Measurements from ENCODE around the gene NME9.

The NME9 gene

DNA sequence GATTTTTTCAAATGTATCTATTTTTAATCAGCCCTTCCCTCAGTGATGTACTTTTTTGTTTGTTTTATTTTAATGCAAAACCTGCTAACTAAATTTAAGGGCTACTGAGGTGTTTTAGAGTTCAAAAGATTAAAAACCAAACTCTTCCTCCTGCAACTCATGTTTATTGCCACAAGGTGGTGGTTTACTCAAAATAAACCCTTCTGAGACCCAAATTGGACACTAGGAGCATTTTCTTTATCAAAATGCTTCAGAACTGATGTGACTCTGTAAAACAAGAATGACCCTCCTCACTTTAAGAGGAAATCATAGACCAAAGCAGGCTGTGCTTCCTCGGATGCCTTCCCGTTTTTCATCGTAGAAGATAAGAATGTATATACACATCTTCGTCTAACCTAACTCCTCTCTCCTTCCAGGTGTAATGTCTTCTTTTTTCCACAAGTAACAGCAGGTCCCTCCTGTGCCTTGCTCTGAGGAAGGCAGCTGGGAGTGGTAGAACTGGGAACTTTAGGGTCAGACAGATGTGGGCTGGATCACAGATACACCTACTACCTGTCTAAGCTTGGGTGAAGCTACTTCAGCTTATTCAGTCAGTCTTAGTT lies 2.9 kb upstream of the NME9 start:
- no peak for DNase-seq (ENCODE audit: low read depth)

- no peak for DNase-seq (ENCODE audit: low read depth)
Measured at GRCh38 chr3:138331143-138331894, 1.7 kb upstream of the NME9 start.

GRCh38 chr3:138329984-138330293 lies 288 bp upstream of the NME9 start:
- DNase-seq (ENCODE audit: low read depth), result no peak

DNA sequence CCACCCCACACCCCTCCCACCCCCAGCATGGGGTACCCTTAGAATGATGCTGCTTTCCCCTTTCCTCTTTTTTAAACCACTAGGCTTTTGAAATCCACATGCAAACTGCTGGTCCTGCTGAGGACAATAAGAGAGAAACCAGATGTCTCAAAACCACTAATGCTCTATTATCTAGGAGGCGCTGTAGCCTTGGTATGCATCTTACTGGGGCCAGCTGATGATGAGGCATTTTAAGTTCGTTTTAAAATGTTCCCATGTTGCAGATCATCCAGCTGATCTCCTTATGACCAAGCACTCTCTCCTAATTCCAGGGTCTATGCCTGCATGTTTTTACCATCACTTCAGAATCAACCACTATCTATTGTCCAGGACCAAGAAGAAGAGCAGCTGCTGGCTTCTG lies 1.3 kb downstream of the NME9 start:
- no peak for DNase-seq (ENCODE audit: low read depth)

DNA sequence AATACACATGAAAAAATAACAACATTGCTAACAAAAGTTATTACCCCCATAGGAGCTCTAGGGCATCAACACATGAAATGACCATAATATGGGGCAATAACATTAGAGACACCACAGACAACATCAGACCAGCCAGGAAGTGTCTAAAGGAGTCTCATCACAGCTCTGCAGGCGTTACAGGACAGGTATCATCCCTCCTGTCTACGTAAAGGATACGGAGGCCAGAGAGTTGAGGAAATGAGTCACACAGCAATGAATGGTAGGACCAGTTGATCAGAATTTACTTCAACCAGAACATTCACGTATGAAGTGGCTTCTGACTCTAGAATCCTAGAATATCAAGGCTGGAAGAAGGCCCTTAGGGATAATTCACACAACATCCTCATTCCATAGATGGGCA lies 1.8 kb downstream of the NME9 start:
- DNase-seq (ENCODE audit: low read depth), result no peak

- DNase-seq (ENCODE audit: low read depth), result no peak
Measured at GRCh38 chr3:138326866-138327595, 2.6 kb downstream of the NME9 start.

- no peak for DNase-seq (ENCODE audit: low read depth)
Measured at GRCh38 chr3:138325990-138326389, 3.7 kb downstream of the NME9 start.

GRCh38 chr3:138323971-138324370 lies 5.7 kb downstream of the NME9 start:
- DNase-seq (ENCODE audit: low read depth), result no peak

DNA sequence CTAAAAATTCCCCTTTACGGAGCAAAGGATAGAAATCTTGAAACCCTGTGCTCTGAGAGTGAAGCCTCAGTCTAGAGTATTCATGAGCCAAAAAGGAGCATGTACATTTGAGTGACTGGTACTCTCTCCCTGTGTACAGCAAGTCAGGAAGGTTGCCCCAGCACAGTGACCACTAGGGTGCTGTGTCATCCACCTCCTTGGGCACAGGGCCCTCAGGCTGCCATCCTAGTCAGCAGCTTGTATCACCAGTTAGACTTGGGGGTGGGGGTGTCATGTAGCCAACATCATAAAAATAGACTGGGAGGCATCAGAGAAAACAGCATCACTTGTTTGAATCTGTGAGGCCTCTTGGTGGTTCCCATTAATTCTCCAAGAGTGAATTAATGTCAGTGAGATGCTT lies 12.0 kb downstream of the NME9 start:
- no peak for DNase-seq (ENCODE audit: low read depth)

GRCh38 chr3:138314751-138315150 lies 14.9 kb downstream of the NME9 start:
- no peak for DNase-seq (ENCODE audit: low read depth)

GRCh38 chr3:138310494-138310893 lies 19.2 kb downstream of the NME9 start:
- DNase-seq (ENCODE audit: low read depth), result no peak

GRCh38 chr3:138308783-138309182 lies 20.9 kb downstream of the NME9 start:
- DNase-seq (ENCODE audit: low read depth), result no peak

DNA sequence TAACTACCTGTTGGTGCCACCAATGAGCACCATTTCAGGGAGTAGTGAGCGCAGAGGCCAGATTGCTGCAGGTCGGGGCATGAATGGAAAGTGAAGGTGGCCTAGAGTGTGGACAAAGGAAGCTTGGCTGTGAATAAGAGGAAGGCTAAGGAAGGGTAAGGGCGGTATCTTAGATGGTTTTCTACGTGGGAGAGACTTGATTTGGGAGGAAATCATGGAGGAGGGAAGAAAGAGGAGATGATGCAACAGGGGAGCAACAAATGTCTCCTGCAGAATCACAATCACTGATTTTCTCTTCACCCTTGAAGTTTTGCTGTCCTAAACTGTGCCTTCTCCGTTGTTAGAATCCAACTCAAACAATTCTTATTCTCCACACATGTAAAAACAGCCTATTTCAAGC lies 21.8 kb downstream of the NME9 start:
- DNase-seq (ENCODE audit: low read depth), result no peak

DNA sequence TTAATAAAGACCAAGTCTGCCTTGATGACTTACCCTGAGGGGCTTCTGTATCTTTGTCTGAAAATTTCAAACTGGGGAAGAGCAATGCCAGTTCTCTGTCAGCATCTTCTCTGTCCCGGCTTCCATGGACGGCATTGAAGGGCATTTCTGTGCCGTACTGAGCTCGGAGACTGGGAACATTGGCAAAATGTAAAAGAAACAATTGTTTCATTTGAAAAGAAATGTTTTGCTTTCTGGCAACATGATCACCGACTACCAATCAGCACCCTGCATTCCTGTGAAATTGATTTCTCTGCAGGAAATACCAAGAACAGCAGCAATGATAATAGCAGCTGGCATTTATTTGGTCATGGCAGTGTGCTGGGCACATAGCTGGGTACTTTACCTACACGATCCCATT lies 26.2 kb downstream of the NME9 start:
- DNase-seq (ENCODE audit: low read depth), result no peak

DNA sequence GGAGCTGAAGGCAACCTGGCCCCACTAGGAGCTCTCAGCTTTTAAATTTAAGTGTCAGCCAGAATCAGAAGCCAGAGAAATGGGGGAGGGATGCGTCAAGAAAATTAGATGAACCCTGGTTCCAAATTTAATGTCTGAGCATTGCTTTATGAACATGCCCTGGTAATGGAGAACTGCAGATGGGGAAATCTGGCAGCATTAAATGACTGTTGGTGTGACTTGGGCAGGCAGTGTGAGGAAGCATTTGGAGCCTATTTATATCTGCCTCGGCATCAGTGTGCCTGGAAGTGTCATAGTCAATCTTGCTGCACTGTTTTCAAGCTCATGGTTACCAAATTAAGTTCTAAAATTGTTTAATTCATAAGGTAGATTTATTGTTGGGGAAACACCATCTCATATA lies 29.0 kb downstream of the NME9 start:
- no peak for DNase-seq (ENCODE audit: low read depth)

- no peak for DNase-seq (ENCODE audit: low read depth)
Measured at GRCh38 chr3:138297876-138298275, 31.8 kb downstream of the NME9 start.

- no peak for DNase-seq (ENCODE audit: low read depth)
Measured at GRCh38 chr3:138297059-138297607, 32.5 kb downstream of the NME9 start.

DNA sequence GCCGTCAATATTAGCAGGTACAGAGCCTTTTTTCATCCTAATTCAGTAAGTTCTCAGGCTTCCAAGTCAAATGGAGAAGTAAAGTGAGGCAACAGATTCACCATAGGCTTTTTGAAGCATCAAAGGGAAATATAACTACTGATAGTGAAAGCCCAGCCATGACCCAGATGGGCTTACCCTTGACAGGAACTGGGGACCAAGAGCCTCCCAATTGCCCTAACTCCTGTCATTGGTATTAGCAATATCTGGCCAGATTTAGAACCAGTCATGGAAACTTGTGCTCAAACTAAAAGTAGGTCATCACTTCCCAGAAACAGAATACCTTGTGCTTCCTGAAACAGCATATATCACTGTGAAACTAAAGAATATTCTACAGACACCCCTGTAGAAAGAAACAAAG lies 33.0 kb downstream of the NME9 start:
- no peak for DNase-seq (ENCODE audit: low read depth)

- no peak for DNase-seq (ENCODE audit: low read depth)
Measured at GRCh38 chr3:138289701-138290100, 40.0 kb downstream of the NME9 start.

GRCh38 chr3:138289260-138289659 lies 40.4 kb downstream of the NME9 start:
- DNase-seq (ENCODE audit: low read depth), result no peak

GRCh38 chr3:138284957-138285477 lies 44.6 kb downstream of the NME9 start:
- DNase-seq (ENCODE audit: low read depth), result no peak

DNA sequence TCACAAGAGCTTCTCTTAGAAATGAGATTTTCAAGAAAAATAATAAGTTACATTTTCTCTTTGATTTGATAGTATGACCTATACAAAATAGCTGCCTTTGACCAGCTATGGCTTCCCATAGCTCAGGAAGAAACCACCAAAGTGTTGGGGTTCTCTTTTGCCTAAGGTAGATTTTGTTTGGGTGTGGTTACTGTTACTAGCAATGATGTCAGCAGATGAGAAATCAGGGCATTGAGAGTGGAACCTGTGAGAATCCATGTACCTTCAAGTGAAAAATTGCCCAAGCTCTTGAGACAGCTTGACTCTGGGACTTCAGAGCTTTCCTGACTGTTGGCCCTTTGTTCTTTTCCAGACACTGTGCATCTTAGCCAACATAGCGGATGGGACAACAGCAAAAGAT lies 45.6 kb downstream of the NME9 start:
- DNase-seq (ENCODE audit: low read depth), result no peak

GRCh38 chr3:138282836-138283235 lies 46.8 kb downstream of the NME9 start:
- no peak for DNase-seq (ENCODE audit: low read depth)

Measured in HS-27A (cell line).